Measurements from ENCODE around the gene ANHX.
A peak's percentile ranks its signal among the peaks of the same experiment; 100 is the strongest.

Gene ANHX

DNA sequence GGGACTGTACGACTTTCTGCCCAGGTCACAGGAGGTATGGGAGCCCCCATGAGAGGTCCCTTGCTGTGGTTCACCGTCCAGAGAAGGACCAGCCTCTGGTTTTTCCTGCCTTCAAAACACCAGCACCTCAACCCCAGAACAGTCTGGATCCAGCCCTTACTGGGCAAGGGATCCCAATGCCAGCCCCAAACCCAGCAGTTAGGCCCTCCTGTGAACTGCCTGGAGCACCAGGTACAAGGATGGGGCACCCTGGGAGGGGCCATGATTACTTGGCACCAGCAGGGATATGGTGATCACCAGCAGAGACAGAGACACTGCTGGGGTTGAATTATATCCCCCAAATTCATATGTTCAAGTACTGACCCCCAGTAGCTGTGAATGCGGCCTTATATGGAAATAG, 20.0 kb downstream of the ANHX start:
- no peak overlapping the region for H3K4me3 ChIP-seq (ENCODE audit: low read depth, low read length)
- TF ChIP-seq MYC (IDR thresholded peaks at IDR 0.05; ENCODE audit: low read depth, low read length) = no peak
- no peak for TF ChIP-seq POLR2A (IDR thresholded peaks at IDR 0.05; ENCODE audit: extremely low read depth, insufficient read length)
- no peak for TF ChIP-seq CTCF (IDR thresholded peaks at IDR 0.05; ENCODE audit: low read depth, low read length)
- TF ChIP-seq, protein P1, sequence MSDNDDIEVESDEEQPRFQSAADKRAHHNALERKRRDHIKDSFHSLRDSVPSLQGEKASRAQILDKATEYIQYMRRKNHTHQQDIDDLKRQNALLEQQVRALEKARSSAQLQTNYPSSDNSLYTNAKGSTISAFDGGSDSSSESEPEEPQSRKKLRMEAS (IDR thresholded peaks at IDR 0.05; ENCODE audit: low read depth, low read length) = no peak
- DNase-seq (ENCODE audit: low read depth) = no peak

GRCh38 chr12:133206390-133206789, 29.3 kb downstream of the ANHX start:
- no peak overlapping the region for H3K4me3 ChIP-seq (ENCODE audit: low read depth, low read length)
- no peak for DNase-seq (ENCODE audit: low read depth)
- TF ChIP-seq POLR2A (IDR thresholded peaks at IDR 0.05; ENCODE audit: extremely low read depth, insufficient read length) = no peak
- TF ChIP-seq, protein P1 (IDR thresholded peaks at IDR 0.05; ENCODE audit: low read depth, low read length) = no peak
- TF ChIP-seq MYC (IDR thresholded peaks at IDR 0.05; ENCODE audit: low read depth, low read length) = no peak
- no peak for TF ChIP-seq CTCF (IDR thresholded peaks at IDR 0.05; ENCODE audit: low read depth, low read length)

- peak; percentile 22 for DNase-seq (ENCODE audit: low read depth)
- H3K4me3 ChIP-seq (ENCODE audit: low read depth, low read length) = no peak overlapping the region
- TF ChIP-seq MYC (IDR thresholded peaks at IDR 0.05; ENCODE audit: low read depth, low read length) = no peak
- TF ChIP-seq POLR2A (IDR thresholded peaks at IDR 0.05; ENCODE audit: extremely low read depth, insufficient read length) = no peak
- TF ChIP-seq, protein P1 (IDR thresholded peaks at IDR 0.05; ENCODE audit: low read depth, low read length) = no peak
- no peak for TF ChIP-seq CTCF (IDR thresholded peaks at IDR 0.05; ENCODE audit: low read depth, low read length)
Measured at GRCh38 chr12:133204264-133204603, 31.4 kb downstream of the ANHX start.

GRCh38 chr12:133203344-133204263, 32.1 kb downstream of the ANHX start:
- DNase-seq (ENCODE audit: low read depth) = peak; percentile 45
- H3K4me3 ChIP-seq (ENCODE audit: low read depth, low read length) = no peak overlapping the region
- TF ChIP-seq MYC (IDR thresholded peaks at IDR 0.05; ENCODE audit: low read depth, low read length) = no peak
- no peak for TF ChIP-seq POLR2A (IDR thresholded peaks at IDR 0.05; ENCODE audit: extremely low read depth, insufficient read length)
- TF ChIP-seq CTCF (IDR thresholded peaks at IDR 0.05; ENCODE audit: low read depth, low read length) = no peak
- TF ChIP-seq, protein P1 (IDR thresholded peaks at IDR 0.05; ENCODE audit: low read depth, low read length) = no peak

- H3K4me3 ChIP-seq (ENCODE audit: low read depth, low read length) = no peak overlapping the region
- DNase-seq (ENCODE audit: low read depth) = peak; percentile 44
- TF ChIP-seq, protein P1 (IDR thresholded peaks at IDR 0.05; ENCODE audit: low read depth, low read length) = no peak
- TF ChIP-seq CTCF (IDR thresholded peaks at IDR 0.05; ENCODE audit: low read depth, low read length) = no peak
- no peak for TF ChIP-seq POLR2A (IDR thresholded peaks at IDR 0.05; ENCODE audit: extremely low read depth, insufficient read length)
- TF ChIP-seq MYC (IDR thresholded peaks at IDR 0.05; ENCODE audit: low read depth, low read length) = no peak
Measured at GRCh38 chr12:133202493-133203343, 33.0 kb downstream of the ANHX start.

Measured in NB4 (cell line).